HG03558 (cell line): ENCODE measurements around the gene KRT14.
"Not testable (repeated sequence)": the region's sequence is repeated elsewhere in the genome, so short reads cannot be mapped to it uniquely, and the experiment has no call there.

Experiments
- ATAC-seq: cut with Tn5 transposase; IDR thresholded peaks from one replicate; pipeline ENCODE4 v1.9.1; 2021; ENCODE audit warnings: moderate number of reproducible peaks; ENCODE audit not compliant: unreplicated experiment; ENCODE audit errors: extremely low read depth

Gene KRT14

DNA sequence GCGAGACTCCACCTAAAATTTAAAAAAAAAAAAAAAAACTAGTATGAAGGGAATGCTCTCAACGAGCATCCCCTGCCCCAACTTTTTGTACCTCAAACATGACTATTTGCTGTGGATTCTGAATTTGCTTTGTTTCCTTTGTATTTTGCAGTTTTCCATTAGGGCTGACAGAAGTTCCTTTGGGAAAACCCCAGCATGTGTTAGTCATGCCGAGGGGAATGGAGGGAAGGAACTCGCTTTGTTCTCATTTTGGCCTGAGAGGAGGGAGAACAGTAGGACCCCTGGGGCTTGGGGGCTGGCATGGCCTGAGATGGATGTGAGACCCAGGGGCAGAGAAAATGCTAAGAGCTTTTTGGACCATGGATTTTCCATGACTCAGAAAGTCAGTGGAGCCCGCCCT lies 35.3 kb downstream of the KRT14 start:
- ATAC-seq: no peak

GRCh38 chr17:41549596-41550039 lies 37.1 kb downstream of the KRT14 start:
- no peak for ATAC-seq

DNA sequence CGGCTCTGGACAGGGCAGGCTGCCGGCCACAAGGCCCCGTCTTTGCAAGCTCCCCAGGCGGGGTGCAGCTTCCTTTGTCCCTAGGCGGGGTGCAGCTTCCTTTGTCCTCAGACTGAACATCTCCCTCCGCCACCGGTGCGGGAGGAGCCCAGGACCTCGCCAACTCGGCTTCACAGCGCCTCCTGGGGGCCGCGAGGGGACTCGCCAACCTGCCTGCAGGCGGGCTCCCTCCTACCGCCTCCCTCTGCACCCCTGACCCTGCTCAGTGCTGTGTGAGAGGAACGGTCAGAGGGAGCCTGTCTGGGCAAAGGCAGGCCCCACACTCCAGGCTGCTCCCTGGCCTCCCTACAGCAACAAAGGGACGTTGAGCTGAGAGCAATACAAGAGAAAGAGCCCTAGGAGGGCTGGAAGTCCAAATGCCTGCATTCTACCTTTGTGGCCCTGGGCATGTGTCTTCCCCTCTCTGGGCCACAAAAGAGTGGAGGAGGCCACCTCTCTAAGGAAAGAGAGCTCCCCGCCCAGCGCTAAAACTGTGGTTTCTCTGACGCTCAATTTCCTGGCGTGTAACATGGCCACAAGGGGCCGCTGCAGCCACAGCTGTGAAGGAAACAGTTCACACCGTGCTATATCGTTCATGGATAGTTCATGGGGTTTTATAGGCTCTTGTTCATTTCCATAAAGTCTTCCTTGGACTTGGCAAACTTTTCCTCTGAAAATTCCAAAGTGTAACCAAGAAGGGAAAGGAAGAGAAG lies 37.7 kb downstream of the KRT14 start:
- no peak for ATAC-seq

GRCh38 chr17:41547921-41548843 lies 38.5 kb downstream of the KRT14 start:
- ATAC-seq: no peak

GRCh38 chr17:41547378-41547841 lies 39.3 kb downstream of the KRT14 start:
- ATAC-seq: no peak

DNA sequence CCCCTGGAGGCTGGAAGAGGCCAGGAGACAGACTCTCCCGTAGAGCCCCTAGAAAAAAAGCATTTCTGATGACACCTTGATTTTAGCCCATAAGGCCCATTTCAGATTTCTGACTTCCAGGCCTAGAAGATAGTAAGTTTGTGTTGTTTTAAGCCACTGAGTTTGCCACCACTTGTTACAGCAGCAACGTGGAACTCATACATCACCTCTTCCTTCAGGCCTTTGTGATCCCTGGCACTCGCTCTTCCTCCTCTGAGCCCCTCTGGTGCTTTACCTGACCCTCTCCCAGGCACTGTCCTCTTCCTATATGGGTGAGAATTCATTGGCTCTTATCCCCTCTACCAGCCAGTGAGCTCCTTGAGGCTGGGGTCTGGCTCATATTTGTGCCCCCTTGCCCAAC lies 39.9 kb downstream of the KRT14 start:
- ATAC-seq: no peak

GRCh38 chr17:41545829-41546410 lies 40.8 kb downstream of the KRT14 start:
- ATAC-seq: no peak

DNA sequence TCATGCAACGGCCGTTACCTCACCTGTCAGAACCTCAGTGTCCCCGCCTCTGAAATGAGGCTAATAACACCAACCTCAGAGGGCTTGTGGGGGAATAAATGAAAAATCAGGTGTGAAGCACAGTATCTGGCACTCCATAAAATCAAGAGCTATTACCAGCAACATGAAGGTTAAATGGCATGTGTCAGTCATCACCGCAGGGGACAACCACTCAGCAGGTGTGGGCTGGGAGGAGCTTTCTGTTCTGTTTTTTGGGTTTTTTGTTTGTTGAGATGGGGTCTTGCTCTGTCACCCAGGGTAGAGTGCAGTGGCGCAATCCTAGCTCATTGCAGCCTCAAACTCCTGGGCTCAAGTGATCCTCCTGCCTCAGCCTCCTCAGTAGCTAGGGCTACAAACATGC lies 41.8 kb downstream of the KRT14 start:
- ATAC-seq: no peak

GRCh38 chr17:41544491-41544892 lies 42.2 kb downstream of the KRT14 start:
- ATAC-seq: no peak

DNA sequence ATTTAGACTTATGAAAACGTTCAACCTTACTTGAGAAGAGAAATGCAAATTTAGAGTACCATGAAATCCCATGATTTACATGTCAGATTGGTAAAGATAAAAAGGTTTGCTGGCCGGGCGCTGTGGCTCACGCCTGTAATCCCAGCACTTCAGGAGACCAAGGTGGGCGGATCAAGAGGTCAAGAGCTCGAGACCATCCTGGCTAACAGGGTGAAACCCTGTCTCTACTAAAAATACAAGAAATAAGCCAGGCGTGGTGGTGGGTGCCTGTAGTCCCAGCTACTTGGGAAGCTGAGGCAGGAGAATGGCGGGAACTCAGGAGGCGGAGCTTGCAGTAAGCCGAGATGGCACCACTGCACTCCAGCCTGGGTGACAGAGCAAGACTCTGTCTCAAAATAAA lies 43.9 kb downstream of the KRT14 start:
- not testable (repeated sequence) for ATAC-seq

- ATAC-seq: no peak
Measured at GRCh38 chr17:41542357-41542756, 44.3 kb downstream of the KRT14 start.

- no peak for ATAC-seq
Measured at GRCh38 chr17:41540921-41541625, 45.6 kb downstream of the KRT14 start.

GRCh38 chr17:41539979-41540701 lies 46.6 kb downstream of the KRT14 start:
- no peak for ATAC-seq

DNA sequence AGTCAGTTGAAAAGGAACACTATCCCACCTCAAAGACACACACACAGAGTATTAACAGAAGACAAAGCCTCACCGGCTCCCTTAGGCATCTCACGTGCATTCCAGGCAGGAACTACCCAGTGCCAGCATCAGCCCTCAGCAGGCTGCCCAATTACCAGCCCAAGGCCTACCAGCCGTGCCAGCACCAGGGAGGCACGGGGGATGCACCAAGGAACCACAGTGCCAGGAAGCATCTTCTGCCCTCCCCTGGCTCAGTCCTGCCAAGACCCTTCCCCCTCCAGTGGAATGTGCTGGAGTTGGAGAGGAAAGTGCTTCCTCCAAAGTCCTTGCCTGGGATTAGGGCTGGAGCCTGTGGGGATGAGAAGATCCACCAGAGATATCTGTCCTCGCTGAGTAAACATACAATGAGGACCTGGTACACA lies 47.6 kb downstream of the KRT14 start:
- ATAC-seq: no peak

DNA sequence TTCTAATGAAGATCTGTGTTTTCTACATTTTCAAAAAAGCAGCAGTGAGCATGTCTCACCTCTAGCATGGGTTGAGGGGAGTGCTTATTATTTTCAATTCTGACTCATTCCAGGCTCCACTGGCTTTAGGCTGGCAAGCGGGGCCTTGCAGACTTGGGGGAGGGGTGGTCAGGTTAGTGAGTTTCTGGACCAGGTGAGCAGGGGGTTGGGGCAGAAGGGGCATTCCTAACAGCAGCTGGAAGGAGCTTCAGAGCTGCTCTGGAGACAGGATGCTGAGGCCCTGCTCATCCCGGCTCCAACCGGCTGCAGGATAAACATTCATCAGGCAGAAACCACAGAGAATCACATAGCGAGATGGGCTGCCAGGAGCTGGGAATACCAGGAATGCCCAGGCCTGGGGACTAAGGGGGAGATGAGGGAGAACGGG lies 48.1 kb downstream of the KRT14 start:
- no peak for ATAC-seq

GRCh38 chr17:41537990-41538389 lies 48.7 kb downstream of the KRT14 start:
- ATAC-seq: no peak

DNA sequence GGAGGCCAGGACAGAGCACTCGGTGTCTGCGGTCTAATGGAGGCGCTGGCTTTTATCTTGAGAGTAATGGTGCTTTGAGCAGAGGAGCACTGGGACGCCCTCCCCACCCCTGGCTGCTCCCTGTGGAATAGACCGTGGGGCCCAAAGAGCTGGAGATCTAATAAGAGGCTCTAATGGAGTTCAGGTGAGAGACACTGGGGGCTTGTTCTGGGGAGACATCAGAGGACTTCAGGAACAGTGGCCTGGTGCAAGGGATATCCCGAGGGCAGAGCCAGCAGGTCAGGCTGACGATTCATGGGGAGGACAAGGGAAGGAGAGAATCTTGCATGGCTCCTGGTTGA lies 49.1 kb downstream of the KRT14 start:
- no peak for ATAC-seq

GRCh38 chr17:41536741-41537613 lies 49.7 kb downstream of the KRT14 start:
- ATAC-seq: no peak
